BJ (cell line): ENCODE measurements around the gene TGFB1. TPM values are rescaled to one million over a fixed set of nuclear protein-coding genes. Genes with fewer than 3 reads are reported as not detected.

Source experiments
- CTCF ChIA-PET: fragments of 350-600 bp; formaldehyde crosslinking; extraction: SDS; loops from one replicate; lab custom pipeline; 2021; ENCODE audit warnings: antibody characterized with exemption, inconsistent platforms; lab: Yijun Ruan, JAX
- POLR2A ChIA-PET: fragments of 300-600 bp; sonication (Branson Sonifier 250); formaldehyde crosslinking; extraction: SDS; loops from one replicate; lab custom pipeline; 2021; ENCODE audit warnings: antibody characterized with exemption; lab: Charles Lee
- DNase-seq: peaks from one replicate; pipeline ENCODE4 v3.0.0-alpha.2; 2011; ENCODE audit warnings: low read depth
- H3K27me3 ChIP-seq: 2 replicates; pipeline ENCODE4 v1.6.0; 2011; ENCODE audit warnings: low read length; ENCODE audit not compliant: control insufficient read depth, insufficient read depth
- H3K36me3 ChIP-seq: 2 replicates; pipeline ENCODE4 v1.5.1; 2011; ENCODE audit warnings: low read length; ENCODE audit not compliant: control insufficient read depth, insufficient read depth
- H3K4me3 ChIP-seq: 2 replicates; pipeline ENCODE4 v1.5.1; 2011; ENCODE audit warnings: low read depth, mild to moderate bottlenecking, control low read depth, low read length
- CTCF ChIP-seq: IDR thresholded peaks from 2 replicates; pipeline ENCODE4 v1.5.1; 2011; ENCODE audit warnings: low read depth, mild to moderate bottlenecking, control low read depth, inconsistent platforms, low read length, moderate library complexity; ENCODE audit not compliant: insufficient read depth
- polyA plus RNA-seq: library from polyadenylated mRNA; depleted of rRNA; stranded (reverse); fragments of >200 nt; gene quantifications from 2 replicates; pipeline ENCODE4 v1.2.3, GENCODE V29; 2011

The TGFB1 gene
- polyA plus RNA-seq, 1 experiment: 11.2 TPM

DNA sequence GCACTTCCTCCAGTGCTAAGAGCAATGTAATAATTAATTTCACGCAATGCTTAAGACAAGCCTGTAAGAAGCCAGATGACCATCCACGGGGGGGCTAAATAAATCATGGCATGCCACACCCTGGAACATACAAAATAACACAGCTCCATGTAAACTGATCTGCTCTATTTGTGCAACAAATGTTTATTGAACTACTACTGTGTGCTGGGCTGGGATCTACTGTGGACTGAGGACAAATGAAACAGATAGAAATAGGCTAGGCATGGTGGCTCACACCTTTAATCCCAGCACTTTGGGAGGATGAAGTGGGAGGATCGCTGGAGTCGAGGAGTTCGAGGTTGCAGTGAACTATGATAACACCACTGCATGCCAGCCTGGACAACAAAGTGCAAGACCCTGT lies 21.3 kb downstream of the TGFB1 start:
- peaks cover 34% of the 10 kb centered on the region for H3K36me3 ChIP-seq
- H3K4me3 ChIP-seq: no peak overlapping the region
- TF ChIP-seq CTCF: no peak
- H3K27me3 ChIP-seq: no peaks in the 10 kb centered on the region
- ChIA-PET POLR2A (no interaction called here), CTCF (interaction anchor here (1.9 kb wide), 1 partner anchor 20 kb away, joined by 8 read pairs; no protein-coding TSS in a partner anchor)
- DNase-seq: no peak

GRCh38 chr19:41332000-41332399 lies 21.7 kb downstream of the TGFB1 start:
- POLR2A ChIA-PET: no interaction called here
- DNase-seq: no peak
- TF ChIP-seq CTCF: no peak
- H3K27me3 ChIP-seq: no peaks in the 10 kb centered on the region
- CTCF ChIA-PET: interaction anchor here (1.9 kb wide), 1 partner anchor 20 kb away, joined by 8 read pairs; no protein-coding TSS in a partner anchor
- peaks cover 34% of the 10 kb centered on the region for H3K36me3 ChIP-seq
- no peak overlapping the region for H3K4me3 ChIP-seq

DNA sequence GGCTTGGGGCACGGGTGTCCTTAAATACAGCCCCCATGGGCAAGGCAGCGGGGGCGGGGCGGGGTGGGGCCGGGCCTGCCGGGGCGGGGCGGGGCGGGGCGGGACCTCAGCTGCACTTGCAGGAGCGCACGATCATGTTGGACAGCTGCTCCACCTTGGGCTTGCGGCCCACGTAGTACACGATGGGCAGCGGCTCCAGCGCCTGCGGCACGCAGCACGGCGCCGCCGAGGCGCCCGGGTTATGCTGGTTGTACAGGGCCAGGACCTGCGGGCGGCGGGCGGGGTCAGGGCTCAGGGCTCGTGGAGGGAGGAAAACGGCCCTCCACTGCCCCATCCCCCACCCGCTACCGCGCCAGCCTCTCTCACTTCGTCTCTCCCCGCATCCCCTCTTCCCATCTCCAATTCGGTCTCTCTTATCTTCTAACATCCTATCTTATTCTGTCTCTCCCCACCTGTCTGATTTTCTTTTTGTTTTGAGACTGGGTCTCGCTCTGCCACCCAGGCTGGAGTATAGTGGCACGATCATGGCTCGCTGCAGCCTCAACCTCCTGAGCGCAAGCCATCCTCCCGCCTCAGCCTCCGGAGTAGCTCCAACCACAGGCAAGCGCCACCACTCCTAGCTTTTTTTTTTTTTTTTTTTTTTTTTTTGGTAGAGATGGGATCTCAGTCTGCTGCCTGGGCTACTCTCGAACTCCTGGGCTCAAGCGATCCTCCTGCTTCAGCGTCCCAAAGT lies 22.6 kb downstream of the TGFB1 start:
- no peaks in the 10 kb centered on the region for H3K27me3 ChIP-seq
- no peak overlapping the region for H3K4me3 ChIP-seq
- DNase-seq: no peak
- ChIA-PET CTCF (interaction anchor here (1.9 kb wide), 1 partner anchor 21 kb away, joined by 8 read pairs; no protein-coding TSS in a partner anchor), POLR2A (no interaction called here)
- TF ChIP-seq CTCF: no peak
- H3K36me3 ChIP-seq: peaks cover 32% of the 10 kb centered on the region

GRCh38 chr19:41330481-41330880 lies 23.2 kb downstream of the TGFB1 start:
- CTCF ChIA-PET: no interaction called here
- POLR2A ChIA-PET: no interaction called here
- Histone ChIP-seq H3K36me3 (peaks cover 31% of the 10 kb centered on the region), H3K4me3 (no peak overlapping the region), H3K27me3 (no peaks in the 10 kb centered on the region)
- DNase-seq: no peak
- TF ChIP-seq CTCF: no peak

- Histone ChIP-seq H3K4me3 (no peak overlapping the region), H3K27me3 (no peaks in the 10 kb centered on the region), H3K36me3 (peaks cover 27% of the 10 kb centered on the region)
- DNase-seq: no peak
- ChIA-PET CTCF (interaction anchor here (2.7 kb wide), 1 partner anchor 23 kb away, joined by 17 read pairs; no protein-coding TSS in a partner anchor), POLR2A (no interaction called here)
- TF ChIP-seq CTCF: no peak
Measured at GRCh38 chr19:41328842-41329225, 24.9 kb downstream of the TGFB1 start.
